MCF 10A (cell line): Measurements from ENCODE around the gene NEK4. TPM values are rescaled to one million over a fixed set of nuclear protein-coding genes. Genes with fewer than 3 reads are reported as not detected.
A peak's percentile ranks its signal among the peaks of the same experiment; 100 is the strongest.

Experiments
- BruUV-seq: library from RNA; stranded (reverse); fragments of 400-500 nt; replicated peaks from 2 replicates; lab custom pipeline; 2021; lab: Mats Ljungman, UMichigan
- CTCF ChIA-PET: fragments of 300-600 bp; sonication (Branson Sonifier 250); formaldehyde crosslinking; extraction: SDS; loops from one replicate; lab custom pipeline; 2021; ENCODE audit warnings: antibody characterized with exemption, inconsistent platforms; lab: Yijun Ruan, JAX
- POLR2A ChIA-PET: fragments of 300-600, 350-650 bp; sonication (Branson Sonifier 250); formaldehyde crosslinking; extraction: SDS; loops from one replicate; lab custom pipeline; 2020; ENCODE audit warnings: antibody characterized with exemption, inconsistent platforms; lab: Yijun Ruan, JAX
- DNase-seq: peaks from one replicate; pipeline ENCODE4 v3.0.0-alpha.2; 2018; ENCODE audit not compliant: unreplicated experiment
- H3K27ac Mint-ChIP-seq: one replicate; pipeline ENCODE4 v1.8.0; 2022; ENCODE audit warnings: mild to moderate bottlenecking, low read depth, mixed read lengths; ENCODE audit not compliant: unreplicated experiment
- H3K27me3 Mint-ChIP-seq: one replicate; pipeline ENCODE4 v1.8.0; 2022; ENCODE audit warnings: mixed read lengths; ENCODE audit not compliant: insufficient read depth, unreplicated experiment
- H3K36me3 Mint-ChIP-seq: one replicate; pipeline ENCODE4 v1.8.0; 2022; ENCODE audit warnings: mild to moderate bottlenecking, moderate library complexity, mixed read lengths; ENCODE audit not compliant: insufficient read depth, unreplicated experiment
- H3K4me1 Mint-ChIP-seq: one replicate; pipeline ENCODE4 v1.8.0; 2022; ENCODE audit warnings: mixed read lengths; ENCODE audit not compliant: insufficient read depth, unreplicated experiment
- H3K4me3 Mint-ChIP-seq: one replicate; pipeline ENCODE4 v1.8.0; 2022; ENCODE audit warnings: mild to moderate bottlenecking, moderate library complexity, mixed read lengths; ENCODE audit not compliant: unreplicated experiment
- H3K9me3 Mint-ChIP-seq: one replicate; pipeline ENCODE4 v1.8.0; 2022; ENCODE audit warnings: mixed read lengths; ENCODE audit not compliant: unreplicated experiment
- intact Hi-C: fragments of 100-400 bp; cut with micrococcal nuclease; formaldehyde crosslinking; loops from 2 replicates; pipeline ENCODE4 v1.14.1; 2022
- total RNA-seq: library from RNA; stranded (reverse); gene quantifications from 2 replicates; pipeline ENCODE4 v1.2.3, GENCODE V29; 2022
- TF ChIP-seq, protein P1 (sequence below): fragments of 200-600 bp; IDR thresholded peaks from one replicate; pipeline ENCODE4 v1.8.0; 2022; ENCODE audit warnings: antibody characterized with exemption, mild to moderate bottlenecking; ENCODE audit not compliant: unreplicated experiment

The NEK4 gene
- total RNA-seq, 1 experiment from 2014 or later: 24.6 TPM

GRCh38 chr3:52707585-52707984 lies 63.2 kb downstream of the NEK4 start:
- POLR2A ChIA-PET: interaction anchor here (0.6 to 4.1 kb wide), 4 partner anchors 12 to 63 kb away, joined by 3 to 34 read pairs (median 4); partner anchors contain the start of gene NEK4

GRCh38 chr3:52705688-52706686 lies 64.8 kb downstream of the NEK4 start, which contains the start of the genes GLT8D1 and SPCS1:
Gene GLT8D1, minus strand, starts transcription at chr3:52705791. Its CDS starts 5,331 bp downstream, at chr3:52700460.
Gene SPCS1, plus strand, starts transcription at chr3:52706106. Its CDS starts 141 bp downstream, at chr3:52706247.
- CTCF ChIA-PET: interaction anchor here (0.6 to 1.5 kb wide), 5 partner anchors 14 to 644 kb away, joined by 3 to 6 read pairs (median 4); no protein-coding TSS in a partner anchor
- intact Hi-C loops: no loop called here
- H3K27me3 Mint-ChIP-seq: no peaks in the 10 kb centered on the region
- peak within 1 kb of the TSS; percentile 93 for H3K27ac Mint-ChIP-seq
- no peaks in the 10 kb centered on the region for H3K9me3 Mint-ChIP-seq
- peaks cover 7% of the 10 kb centered on the region for H3K4me1 Mint-ChIP-seq
- no TSS peak for BruUV-seq
- peak; percentile 84 for DNase-seq
- POLR2A ChIA-PET: interaction anchor here (0.6 to 4.5 kb wide), 19 partner anchors 10 to 650 kb away, joined by 3 to 92 read pairs (median 4); partner anchors contain the start of genes DUSP7, GNL3, NEK4 and PBRM1
- TF ChIP-seq, protein P1, sequence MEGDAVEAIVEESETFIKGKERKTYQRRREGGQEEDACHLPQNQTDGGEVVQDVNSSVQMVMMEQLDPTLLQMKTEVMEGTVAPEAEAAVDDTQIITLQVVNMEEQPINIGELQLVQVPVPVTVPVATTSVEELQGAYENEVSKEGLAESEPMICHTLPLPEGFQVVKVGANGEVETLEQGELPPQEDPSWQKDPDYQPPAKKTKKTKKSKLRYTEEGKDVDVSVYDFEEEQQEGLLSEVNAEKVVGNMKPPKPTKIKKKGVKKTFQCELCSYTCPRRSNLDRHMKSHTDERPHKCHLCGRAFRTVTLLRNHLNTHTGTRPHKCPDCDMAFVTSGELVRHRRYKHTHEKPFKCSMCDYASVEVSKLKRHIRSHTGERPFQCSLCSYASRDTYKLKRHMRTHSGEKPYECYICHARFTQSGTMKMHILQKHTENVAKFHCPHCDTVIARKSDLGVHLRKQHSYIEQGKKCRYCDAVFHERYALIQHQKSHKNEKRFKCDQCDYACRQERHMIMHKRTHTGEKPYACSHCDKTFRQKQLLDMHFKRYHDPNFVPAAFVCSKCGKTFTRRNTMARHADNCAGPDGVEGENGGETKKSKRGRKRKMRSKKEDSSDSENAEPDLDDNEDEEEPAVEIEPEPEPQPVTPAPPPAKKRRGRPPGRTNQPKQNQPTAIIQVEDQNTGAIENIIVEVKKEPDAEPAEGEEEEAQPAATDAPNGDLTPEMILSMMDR: no peak
- peak within 1 kb of the TSS; percentile 95 for H3K4me3 Mint-ChIP-seq
- peaks cover 36% of the 10 kb centered on the region for H3K36me3 Mint-ChIP-seq

More at GRCh38 chr3:52707585-52707984, 63.2 kb downstream of the NEK4 start:
- Mint-ChIP-seq H3K4me1 (peaks cover 7% of the 10 kb centered on the region), H3K4me3 (peak overlapping the region; percentile 95), H3K9me3 (no peaks in the 10 kb centered on the region), H3K36me3 (peaks cover 36% of the 10 kb centered on the region), H3K27ac (no peak overlapping the region), H3K27me3 (no peaks in the 10 kb centered on the region)
- CTCF ChIA-PET: interaction anchor here (0.6 to 1.2 kb wide), 5 partner anchors 9 to 34 kb away, joined by 3 to 6 read pairs (median 4); no protein-coding TSS in a partner anchor
- intact Hi-C loops: no loop called here
- DNase-seq: no peak
- BruUV-seq: no TSS peak
- TF ChIP-seq, protein P1: no peak

- CTCF ChIA-PET: interaction anchor here (1.1 to 1.5 kb wide), 2 partner anchors 13 to 15 kb away, joined by 4 read pairs; no protein-coding TSS in a partner anchor
- POLR2A ChIA-PET: interaction anchor here (0.6 to 4.5 kb wide), 13 partner anchors 9 to 293 kb away, joined by 3 to 92 read pairs (median 8); partner anchors contain the start of genes GNL3, NEK4 and PBRM1
- H3K4me3 Mint-ChIP-seq: peak overlapping the region; percentile 95
- H3K9me3 Mint-ChIP-seq: no peaks in the 10 kb centered on the region
- H3K36me3 Mint-ChIP-seq: peaks cover 30% of the 10 kb centered on the region
- DNase-seq: no peak
- H3K4me1 Mint-ChIP-seq: peaks cover 7% of the 10 kb centered on the region
- intact Hi-C loops: no loop called here
- TF ChIP-seq, protein P1: no peak
- no peaks in the 10 kb centered on the region for H3K27me3 Mint-ChIP-seq
- H3K27ac Mint-ChIP-seq: peak overlapping the region; percentile 93
- BruUV-seq: no TSS peak
These were observed 65.4 kb downstream of the NEK4 start for GRCh38 chr3:52705438-52705687.
